GM12892 (cell line): ENCODE data around the gene RANBP3.

ENCODE experiments used
- POLR2A ChIP-seq: IDR thresholded peaks from 2 replicates; pipeline ENCODE4 v1.6.1; 2011; ENCODE audit warnings: low read depth, low read length, control low read depth
- TAF1 ChIP-seq: IDR thresholded peaks from 2 replicates; pipeline ENCODE4 v1.6.1; 2011; ENCODE audit warnings: low read depth, mild to moderate bottlenecking, control low read depth, low read length, borderline replicate concordance

GRCh38 chr19:6018786-6019185, 40.8 kb upstream of the RANBP3 start:
- TF ChIP-seq POLR2A (no peak), TAF1 (no peak)
